ENCODE results near the gene CMTM8.

GRCh38 chr3:32189693-32190092 is 48.8 kb upstream of the CMTM8 start:
- no peak for TF ChIP-seq CTCF (IDR thresholded peaks at IDR 0.05)
- TF ChIP-seq POLR2AphosphoS5 (IDR thresholded peaks at IDR 0.05) = no peak
- TF ChIP-seq POLR2A (IDR thresholded peaks at IDR 0.05) = no peak

All from sigmoid colon (tissue), 4 donors.